Activated CD8-positive, alpha-beta memory T cell treated with anti-CD3 and anti-CD28 coated beads, Interleukin-2, amount 50 U/mL, for 24 hours (primary cell): ENCODE results near the gene GALNT5.

Experiments used
- DNase-seq: peaks from one replicate; pipeline ENCODE4 v3.0.0-alpha.2; 2020; ENCODE audit errors: extremely low read depth

Gene GALNT5

GRCh38 chr2:157292853-157293252, 35.3 kb downstream of the GALNT5 start:
- DNase-seq: no peak

GRCh38 chr2:157296490-157296889, 39.0 kb downstream of the GALNT5 start:
- no peak for DNase-seq

DNA sequence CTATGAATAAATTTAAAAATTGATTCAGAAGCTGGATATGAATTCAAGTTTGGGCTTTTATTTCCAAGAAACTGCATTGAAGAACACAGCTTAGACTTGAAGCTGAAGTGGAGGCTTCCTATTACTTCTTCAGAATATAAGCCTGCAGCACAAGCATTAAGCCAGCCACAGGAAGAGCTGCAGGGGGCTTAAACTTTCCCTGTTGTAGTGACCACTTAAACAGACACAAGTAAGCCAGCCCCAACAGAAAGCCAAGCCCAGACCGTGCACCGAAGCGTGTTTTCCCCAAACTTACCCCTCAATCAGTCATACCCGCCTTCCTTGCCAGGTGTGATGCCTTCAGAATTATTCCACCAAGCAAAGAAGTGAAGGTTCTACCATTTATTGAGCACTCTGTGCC, 39.5 kb downstream of the GALNT5 start:
- no peak for DNase-seq

DNA sequence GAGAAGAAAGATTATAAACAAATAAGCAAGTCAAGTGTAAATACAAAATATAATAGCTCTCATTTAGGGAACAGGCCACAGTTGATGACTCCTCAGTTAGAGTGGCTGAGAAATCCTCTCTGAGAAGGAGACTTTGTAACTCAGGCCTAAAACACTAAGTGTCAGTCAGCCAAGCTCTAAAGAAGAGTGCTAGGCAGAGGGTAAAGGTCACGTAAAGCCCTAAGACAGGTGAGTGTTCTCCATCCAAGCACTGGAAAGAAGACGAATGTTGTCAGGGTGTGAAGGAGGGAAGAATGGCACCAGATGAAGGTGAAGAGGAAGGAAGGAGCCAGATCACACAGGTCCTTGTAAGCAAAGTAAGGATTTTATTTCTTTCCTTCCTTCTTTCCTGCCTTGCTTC, 43.8 kb downstream of the GALNT5 start:
- no peak for DNase-seq

GRCh38 chr2:157302492-157303099, 45.1 kb downstream of the GALNT5 start:
- DNase-seq: peak; percentile 5

DNA sequence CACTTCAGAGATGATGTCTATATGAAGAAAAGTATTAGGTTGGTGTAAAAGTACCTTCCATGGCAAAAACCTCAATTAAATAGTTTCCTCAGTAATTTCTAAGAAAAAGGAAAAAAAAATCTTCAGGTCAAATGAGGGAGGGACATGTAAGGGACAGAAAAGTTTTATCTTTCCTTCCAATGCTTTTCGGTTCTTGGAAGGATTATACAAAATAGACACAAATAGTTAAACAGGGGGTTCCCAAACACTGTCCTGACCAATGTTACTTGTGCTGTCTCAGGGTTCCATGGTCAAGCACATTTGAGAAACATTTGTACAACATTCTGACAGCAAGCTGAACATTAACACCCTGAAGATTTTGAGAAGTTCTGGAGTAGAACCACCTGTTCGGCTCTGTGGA, 46.1 kb downstream of the GALNT5 start:
- DNase-seq: no peak

DNA sequence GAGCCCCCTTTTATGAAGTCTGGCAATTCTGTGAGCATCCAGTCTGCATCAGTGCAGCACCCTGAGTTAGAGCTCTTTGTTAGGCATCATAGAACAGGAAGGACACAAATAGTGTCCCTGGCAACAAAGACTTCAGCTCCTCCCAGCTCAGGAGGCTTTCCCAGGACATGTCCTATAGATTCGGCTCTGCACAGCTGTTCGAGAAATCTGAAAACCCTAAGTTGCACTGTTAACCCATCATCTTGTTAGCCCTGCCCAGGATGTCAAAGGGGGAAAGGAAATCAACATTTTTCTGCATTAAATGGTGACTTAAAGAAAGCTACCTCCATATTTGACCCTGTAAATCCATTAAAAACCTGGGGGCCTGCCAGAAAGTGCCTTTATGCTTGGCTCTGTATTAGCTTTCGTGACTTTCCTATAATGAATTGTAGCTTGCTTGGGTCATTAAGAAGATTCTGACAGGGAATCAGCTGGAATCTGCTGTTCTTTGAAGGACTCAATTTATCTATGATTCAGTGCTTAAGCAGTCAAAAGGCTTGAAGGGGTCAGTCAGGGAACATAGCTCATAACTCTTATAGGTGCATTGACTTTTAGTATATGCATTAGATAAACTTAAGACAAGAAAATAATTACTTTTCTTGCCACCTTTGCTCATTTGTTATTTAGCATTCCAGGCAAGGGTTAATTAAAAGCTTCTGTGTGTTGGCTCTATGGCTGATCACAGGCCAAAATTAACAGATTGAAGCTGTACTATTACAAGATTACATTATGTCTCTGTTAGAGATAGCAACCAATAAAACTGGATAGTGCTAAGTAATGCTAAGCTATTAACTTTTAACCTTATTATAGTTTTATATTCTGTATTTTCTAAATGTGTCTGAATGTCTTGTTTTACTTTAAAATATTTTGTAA, 47.6 kb downstream of the GALNT5 start:
- no peak for DNase-seq

GRCh38 chr2:157305723-157306110, 48.2 kb downstream of the GALNT5 start:
- DNase-seq: no peak

DNA sequence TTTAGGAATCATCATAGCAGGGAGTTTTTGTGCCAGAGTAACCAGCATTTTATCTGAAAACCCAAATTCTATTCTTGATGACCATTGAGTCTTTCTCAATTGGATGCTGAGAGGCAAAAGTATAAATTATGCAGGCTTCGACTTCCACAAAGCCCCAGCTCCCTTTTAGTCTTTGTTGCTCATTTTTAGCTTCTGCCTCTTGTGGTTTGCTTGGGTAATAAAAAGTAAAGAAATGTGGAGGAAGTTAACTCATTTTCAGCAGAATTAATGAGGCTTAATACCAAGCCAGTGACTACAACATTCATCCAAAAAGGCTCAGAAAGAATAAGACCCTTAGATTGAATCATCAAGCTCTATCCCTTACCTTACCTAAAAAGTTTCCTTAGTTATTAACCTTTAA, 49.5 kb downstream of the GALNT5 start:
- no peak for DNase-seq

- no peak for DNase-seq
Observed at GRCh38 chr2:157309878-157310277, 52.4 kb downstream of the GALNT5 start.

GRCh38 chr2:157311706-157312105, 54.2 kb downstream of the GALNT5 start:
- DNase-seq: no peak

GRCh38 chr2:157312866-157313486, 55.5 kb downstream of the GALNT5 start:
- no peak for DNase-seq

- no peak for DNase-seq
Observed at GRCh38 chr2:157315901-157316300, 58.4 kb downstream of the GALNT5 start.

DNA sequence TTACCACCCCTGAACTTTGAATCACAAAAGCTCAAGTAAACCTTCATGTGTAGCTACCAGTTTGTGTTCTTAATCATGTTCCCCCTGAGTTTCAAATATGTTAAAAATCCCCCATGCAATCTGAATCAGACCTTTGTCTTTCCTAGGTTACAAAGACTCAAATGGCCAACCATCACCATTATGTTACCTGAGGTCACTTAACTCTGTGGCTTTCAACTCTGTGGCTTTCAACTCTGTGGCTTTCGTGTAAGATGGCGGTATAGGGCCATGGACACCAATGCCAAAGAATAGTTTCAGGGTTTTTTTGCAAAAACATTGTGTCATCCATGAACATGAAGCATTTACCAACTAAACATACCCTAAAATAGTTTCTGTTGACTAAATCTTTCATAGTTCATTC, 61.4 kb downstream of the GALNT5 start:
- no peak for DNase-seq

- DNase-seq: no peak
Observed at GRCh38 chr2:157319795-157320194, 62.3 kb downstream of the GALNT5 start.

DNA sequence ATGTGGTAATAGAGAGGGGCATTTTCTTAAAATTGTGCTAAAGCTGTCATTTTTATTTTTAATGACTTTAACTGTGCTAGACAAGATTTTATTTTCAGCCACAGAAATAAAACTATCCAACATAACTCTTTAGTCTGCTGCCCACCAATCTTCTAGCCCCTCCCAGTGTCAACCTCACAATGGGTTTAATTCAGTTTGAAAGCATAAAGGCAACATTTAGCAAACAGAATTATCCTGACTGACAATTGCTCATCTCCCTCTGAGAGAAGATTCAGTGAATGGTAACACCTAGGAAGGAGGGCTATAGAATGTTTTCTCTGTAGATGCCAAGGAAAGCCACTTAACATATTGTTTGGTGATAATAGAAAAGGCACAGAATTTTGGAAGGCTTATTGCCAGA, 62.9 kb downstream of the GALNT5 start:
- DNase-seq: no peak

DNA sequence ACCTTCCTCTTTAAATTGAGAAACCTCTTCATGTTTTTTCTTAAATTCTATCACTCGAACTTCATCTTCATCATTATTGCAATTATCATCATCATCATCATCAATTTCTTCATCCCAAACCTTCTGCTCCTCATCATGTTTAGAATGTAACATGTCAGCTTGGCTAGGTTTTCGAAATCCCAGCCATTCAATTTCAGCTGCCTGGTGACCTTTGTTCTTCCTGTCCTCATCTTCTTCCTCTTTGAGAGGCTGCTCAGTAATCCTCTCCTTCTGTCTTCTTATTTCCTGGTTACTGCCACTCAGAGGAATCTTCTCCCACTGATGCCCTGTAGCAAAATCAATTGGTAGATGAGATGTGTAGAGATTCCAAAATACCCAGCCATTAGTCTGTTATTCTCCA, 64.0 kb downstream of the GALNT5 start:
- DNase-seq: no peak

DNA sequence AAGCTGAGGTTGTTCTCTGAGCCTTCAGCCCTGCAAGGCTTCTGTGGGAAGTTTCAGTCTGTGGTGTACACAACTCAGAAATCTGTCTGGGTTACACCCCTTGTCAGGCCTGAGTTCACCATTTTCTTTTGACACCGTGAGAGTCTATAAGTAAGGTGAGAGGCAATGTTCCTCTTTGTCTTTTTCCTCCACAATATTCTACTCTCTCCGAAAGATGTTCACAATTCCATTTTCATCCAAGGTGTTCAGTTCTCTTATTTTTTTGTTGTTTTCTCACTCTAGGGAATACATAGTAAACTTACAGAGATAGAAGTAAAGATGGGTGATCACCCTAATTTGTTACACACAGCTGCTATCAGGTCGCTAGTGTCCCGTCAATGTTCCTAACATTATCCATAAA, 64.9 kb downstream of the GALNT5 start:
- no peak for DNase-seq

GRCh38 chr2:157324331-157324843, 66.9 kb downstream of the GALNT5 start:
- DNase-seq: no peak

- no peak for DNase-seq
Observed at GRCh38 chr2:157325786-157326185, 68.3 kb downstream of the GALNT5 start, which contains the start of gene ERMN. TSS of gene ERMN (minus strand) at chr2:157325824. CDS start at chr2:157325642, 182 bp downstream.

DNA sequence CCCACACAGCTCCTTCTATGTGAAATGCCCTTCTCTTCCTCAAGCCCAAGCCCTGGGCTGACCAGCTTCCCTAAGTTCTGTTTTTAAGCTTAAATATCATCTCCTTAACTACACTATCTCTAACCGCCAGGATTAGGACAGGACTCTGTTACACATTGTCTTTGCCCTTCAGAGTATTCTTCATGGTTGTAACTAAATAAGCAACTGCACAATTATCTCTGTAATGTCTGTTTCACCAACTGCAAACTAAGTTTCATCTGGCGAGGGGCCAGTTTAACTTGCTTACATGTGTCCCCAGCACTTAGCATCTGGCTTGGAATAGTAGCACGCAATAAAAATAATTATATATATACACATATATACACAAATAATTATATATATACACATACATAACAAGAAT, 69.2 kb downstream of the GALNT5 start:
- no peak for DNase-seq

DNA sequence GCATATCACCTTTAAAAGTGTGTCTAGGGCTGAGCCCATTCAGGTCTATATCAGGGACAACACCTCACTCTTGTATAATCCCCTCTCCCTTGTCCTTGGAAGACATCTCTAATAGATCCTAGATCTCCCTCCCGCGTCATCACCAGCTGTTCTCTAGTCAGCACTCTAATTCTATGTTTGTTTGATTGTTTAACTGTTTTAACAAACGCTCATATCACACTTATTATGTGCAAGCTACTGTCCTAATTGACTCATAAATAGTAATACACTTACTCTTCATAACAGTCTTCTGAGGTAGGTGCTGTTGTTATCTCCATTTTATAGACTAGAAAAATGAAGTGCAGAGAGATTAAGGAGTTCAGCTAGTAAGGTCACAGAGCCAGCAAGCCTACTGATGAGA, 69.7 kb downstream of the GALNT5 start:
- no peak for DNase-seq
